B cell (primary cell): ENCODE data around the gene CALD1.

Source experiments
- EZH2 ChIP-seq: IDR thresholded peaks from 2 replicates; pipeline ENCODE4 v1.6.1; 2012; ENCODE audit warnings: borderline replicate concordance, low read depth, mild to moderate bottlenecking, moderate library complexity, low read length; ENCODE audit not compliant: insufficient read depth, poor library complexity, severe bottlenecking
- TF ChIP-seq, protein P1 (sequence below): fragments of 200-600 bp; IDR thresholded peaks from one replicate; pipeline ENCODE4 v1.8.0; 2022; ENCODE audit warnings: antibody characterized with exemption, mild to moderate bottlenecking

DNA sequence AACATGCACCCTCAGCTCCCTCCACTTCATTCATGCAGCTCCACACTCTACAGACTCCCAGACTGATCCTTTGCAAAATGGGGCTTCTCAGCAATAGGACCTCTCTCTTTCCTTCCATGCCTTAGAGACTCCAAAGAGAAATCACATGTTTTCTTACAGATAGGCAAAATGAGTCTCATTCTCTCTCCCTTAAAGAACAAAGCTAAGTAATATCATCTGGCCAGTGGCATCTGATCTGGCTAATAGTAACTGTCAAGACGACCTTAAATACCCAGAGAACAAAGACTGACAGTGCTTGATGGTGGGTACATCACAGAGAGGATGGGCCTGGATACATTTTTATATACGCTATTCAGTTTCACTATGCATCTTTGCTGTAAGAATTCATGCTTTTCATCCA lies 43.1 kb upstream of the CALD1 start:
- TF ChIP-seq, protein P1, sequence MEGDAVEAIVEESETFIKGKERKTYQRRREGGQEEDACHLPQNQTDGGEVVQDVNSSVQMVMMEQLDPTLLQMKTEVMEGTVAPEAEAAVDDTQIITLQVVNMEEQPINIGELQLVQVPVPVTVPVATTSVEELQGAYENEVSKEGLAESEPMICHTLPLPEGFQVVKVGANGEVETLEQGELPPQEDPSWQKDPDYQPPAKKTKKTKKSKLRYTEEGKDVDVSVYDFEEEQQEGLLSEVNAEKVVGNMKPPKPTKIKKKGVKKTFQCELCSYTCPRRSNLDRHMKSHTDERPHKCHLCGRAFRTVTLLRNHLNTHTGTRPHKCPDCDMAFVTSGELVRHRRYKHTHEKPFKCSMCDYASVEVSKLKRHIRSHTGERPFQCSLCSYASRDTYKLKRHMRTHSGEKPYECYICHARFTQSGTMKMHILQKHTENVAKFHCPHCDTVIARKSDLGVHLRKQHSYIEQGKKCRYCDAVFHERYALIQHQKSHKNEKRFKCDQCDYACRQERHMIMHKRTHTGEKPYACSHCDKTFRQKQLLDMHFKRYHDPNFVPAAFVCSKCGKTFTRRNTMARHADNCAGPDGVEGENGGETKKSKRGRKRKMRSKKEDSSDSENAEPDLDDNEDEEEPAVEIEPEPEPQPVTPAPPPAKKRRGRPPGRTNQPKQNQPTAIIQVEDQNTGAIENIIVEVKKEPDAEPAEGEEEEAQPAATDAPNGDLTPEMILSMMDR: no peak
- no peak for TF ChIP-seq EZH2
